K562 (cell line): ENCODE results near the gene NPAS3. TPM values are rescaled to one million over a fixed set of nuclear protein-coding genes. Genes with fewer than 3 reads are reported as not detected.

Experiments
- ATAC-seq: fragments of 200-7000 bp; cut with Tn5 transposase; 3 replicates; pipeline ENCODE4 v1.9.1; 2020; ENCODE audit warnings: moderate library complexity
- BruUV-seq: library from RNA; stranded (reverse); fragments of 400-500 nt; replicated peaks from 2 replicates; lab custom pipeline; 2021; lab: Mats Ljungman, UMichigan
- CTCF ChIA-PET: fragments of 300-600 bp; formaldehyde crosslinking; extraction: SDS; loops from one replicate; lab custom pipeline; 2021; ENCODE audit warnings: low intra/inter-chr PET ratio; lab: Yijun Ruan, JAX
- POLR2A ChIA-PET: fragments of 300-600, 350-650 bp; sonication (Branson Sonifier 250); formaldehyde crosslinking; extraction: SDS; loops from one replicate; lab custom pipeline; 2021; ENCODE audit warnings: antibody characterized with exemption, inconsistent platforms; lab: Yijun Ruan, JAX
- DNase-seq, 4 experiments: peaks; one replicate each; pipeline versions ENCODE4 v3.0.0 to v3.0.0-alpha.2; 2011 to 2018; ENCODE audit warnings: low spot score in 3 of 4, mixed read lengths in 3 of 4; ENCODE audit errors: extremely low read depth in 1 of 4
- FAIRE-seq: peaks from 2 replicates; lab custom pipeline; 2011; peaks lifted over from hg19 to GRCh38; lab: Jason Lieb, UNC
- H2AFZ ChIP-seq: 2 replicates; pipeline ENCODE4 v1.6.0; 2011; ENCODE audit warnings: low read depth, low read length, control low read depth, inconsistent platforms
- H3K27ac ChIP-seq: fragments of 200-600 bp; 3 replicates; pipeline ENCODE4 v1.8.0; 2011; ENCODE audit warnings: low read depth, mild to moderate bottlenecking, control low read depth, inconsistent platforms, low read length, moderate library complexity, mixed read lengths; ENCODE audit errors: extremely low read depth
- H3K27me3 ChIP-seq, 2 experiments: fragments of 300-600 bp in 1 of 2; 2 replicates in 1 of 2; 3 replicates in 1 of 2; pipeline versions ENCODE4 v1.6.0 to v1.8.0; 2011; ENCODE audit warnings: inconsistent platforms in 2 of 2, low read length in 2 of 2, mild to moderate bottlenecking in 1 of 2, mixed read lengths in 1 of 2, moderate library complexity in 1 of 2; ENCODE audit not compliant: control insufficient read depth in 2 of 2, insufficient read depth in 2 of 2
- H3K36me3 ChIP-seq: fragments of 300-600 bp; 3 replicates; pipeline ENCODE4 v1.8.0; 2011; ENCODE audit warnings: mild to moderate bottlenecking, low read length, inconsistent platforms; ENCODE audit not compliant: control insufficient read depth, insufficient read depth
- H3K4me1 ChIP-seq, 2 experiments: fragments of 200-600 bp in 1 of 2; replicated peaks in 1 of 2; 2 replicates in 1 of 2; 3 replicates in 1 of 2; pipeline versions ENCODE4 v1.5.1 to v1.8.0; 2011; ENCODE audit warnings: inconsistent platforms in 2 of 2, low read length in 2 of 2, mild to moderate bottlenecking in 1 of 2, mixed read lengths in 1 of 2, moderate library complexity in 1 of 2; ENCODE audit not compliant: control insufficient read depth in 2 of 2, insufficient read depth in 2 of 2
- H3K4me2 ChIP-seq: 2 replicates; pipeline ENCODE4 v1.6.1; 2011; ENCODE audit warnings: low read length, control low read depth, inconsistent platforms, mixed read lengths; ENCODE audit not compliant: insufficient read depth
- H3K4me3 ChIP-seq: fragments of 200-600 bp; sonication (generic), shearing (Covaris generic); 2 replicates; pipeline ENCODE4 v1.5.1; 2016; ENCODE audit warnings: control low read depth, inconsistent platforms
- H3K79me2 ChIP-seq: fragments of 200-600 bp; 3 replicates; pipeline ENCODE4 v1.8.0; 2011; ENCODE audit warnings: low read length, inconsistent platforms; ENCODE audit not compliant: control insufficient read depth, insufficient read depth
- H3K9ac ChIP-seq, 2 experiments: 2 replicates each; pipeline versions ENCODE4 v1.6.0 to v1.6.1; 2011; ENCODE audit warnings: low read depth in 2 of 2, low read length in 2 of 2, control low read depth in 1 of 2, inconsistent platforms in 1 of 2, mild to moderate bottlenecking in 1 of 2, mixed read lengths in 1 of 2; ENCODE audit not compliant: insufficient read depth in 1 of 2
- H3K9me1 ChIP-seq: one replicate; pipeline ENCODE4 v1.6.0; 2011; ENCODE audit warnings: inconsistent platforms, mild to moderate bottlenecking, low read length, moderate library complexity; ENCODE audit not compliant: control insufficient read depth, insufficient read depth
- H3K9me3 ChIP-seq: replicated peaks from 2 replicates; pipeline ENCODE4 v1.5.1; 2011; ENCODE audit warnings: low read depth, low read length, inconsistent platforms; ENCODE audit not compliant: control insufficient read depth, insufficient read depth
- H4K20me1 ChIP-seq: replicated peaks from 2 replicates; pipeline ENCODE4 v1.6.1; 2011; ENCODE audit warnings: low read length, inconsistent platforms, mixed read lengths; ENCODE audit not compliant: control insufficient read depth, insufficient read depth
- CBFA2T3 ChIP-seq: fragments of 450-650 bp; IDR thresholded peaks from 2 replicates; pipeline ENCODE4 v1.6.1; 2017
- ETS2 ChIP-seq: IDR thresholded peaks from 2 replicates; pipeline ENCODE4 v1.6.1; 2016; ENCODE audit warnings: borderline replicate concordance, missing genetic modification characterization, mild to moderate bottlenecking, moderate library complexity, missing compliant biosample characterization; ENCODE audit not compliant: poor library complexity, severe bottlenecking
- NEUROD1 ChIP-seq: fragments of 150-350 bp; IDR thresholded peaks from 2 replicates; pipeline ENCODE4 v1.6.1; 2014; ENCODE audit warnings: borderline replicate concordance, low read length, low read depth; ENCODE audit not compliant: partially characterized antibody
- ZBTB7A ChIP-seq: IDR thresholded peaks from 2 replicates; pipeline ENCODE4 v1.6.1; 2011; ENCODE audit warnings: low read depth, mild to moderate bottlenecking, low read length, moderate library complexity, borderline replicate concordance; ENCODE audit not compliant: control insufficient read depth
- ZNF766 ChIP-seq: fragments of 200-800 bp; sonication (Bioruptor generic); conservative IDR thresholded peaks from 2 replicates; pipeline ENCODE4 v1.6.1; 2016; ENCODE audit warnings: missing genetic modification characterization, missing compliant biosample characterization
- WGBS: fragments of 100-300 bp; shearing (Covaris generic); methylation state at CpG from one replicate; pipeline ENCODE4 v1.1.6; 2016; ENCODE audit warnings: low coverage, mixed read lengths; ENCODE audit not compliant: insufficient coverage; ENCODE audit errors: missing lambda C conversion rate; 5-methylcytosine and 5-hydroxymethylcytosine counted together
- in situ Hi-C: fragments of 300-500 bp; cut with MboI; formaldehyde crosslinking; loops from 4 replicates; pipeline ENCODE4 v1.15.0; 2018; ENCODE audit warnings: inconsistent platforms, mixed read lengths
- intact Hi-C: fragments of 100-400 bp; cut with micrococcal nuclease; formaldehyde crosslinking; loops from 2 replicates; pipeline ENCODE4 v1.14.2; 2022
- polyA plus RNA-seq, 8 experiments: library from polyadenylated mRNA; depleted of rRNA in 4 of 8; stranded (reverse) in 5 of 8; unstranded in 3 of 8; fragments of >200 nt; fragmentation: Nextera tagmentation in 2 of 8; fragmentation: Illumina TruSeq in 1 of 8; extraction: Ambion mirVana in 2 of 8; extraction: Trizol in 1 of 8; gene quantifications; 2 replicates each; pipeline versions ENCODE4 v1.2.1 to v1.2.3, GENCODE V29; 2011 to 2014; ENCODE audit warnings: inconsistent platforms in 1 of 8, missing spikeins in 1 of 8
- total RNA-seq, 7 experiments: library from RNA; depleted of rRNA in 6 of 7; stranded (reverse); fragments of >200 nt in 6 of 7; fragmentation: Illumina TruSeq in 2 of 7; extraction: Trizol in 2 of 7; gene quantifications; 2 replicates each; pipeline versions ENCODE4 v1.2.1 to v1.2.3, GENCODE V29; 2011 to 2021; ENCODE audit warnings: low replicate concordance in 1 of 7
- TF ChIP-seq, protein P1 (sequence below): fragments of 450-650 bp; formaldehyde crosslinking; IDR thresholded peaks from 2 replicates; pipeline ENCODE4 v1.4.0; 2022; ENCODE audit warnings: missing genetic modification characterization

NPAS3 gene
- total and polyA plus RNA-seq, 9 of the 15 experiments (the other 6 are each of a cell fraction or from before 2014, with no cell fraction given) = 0.04 TPM; not detected in 8

DNA sequence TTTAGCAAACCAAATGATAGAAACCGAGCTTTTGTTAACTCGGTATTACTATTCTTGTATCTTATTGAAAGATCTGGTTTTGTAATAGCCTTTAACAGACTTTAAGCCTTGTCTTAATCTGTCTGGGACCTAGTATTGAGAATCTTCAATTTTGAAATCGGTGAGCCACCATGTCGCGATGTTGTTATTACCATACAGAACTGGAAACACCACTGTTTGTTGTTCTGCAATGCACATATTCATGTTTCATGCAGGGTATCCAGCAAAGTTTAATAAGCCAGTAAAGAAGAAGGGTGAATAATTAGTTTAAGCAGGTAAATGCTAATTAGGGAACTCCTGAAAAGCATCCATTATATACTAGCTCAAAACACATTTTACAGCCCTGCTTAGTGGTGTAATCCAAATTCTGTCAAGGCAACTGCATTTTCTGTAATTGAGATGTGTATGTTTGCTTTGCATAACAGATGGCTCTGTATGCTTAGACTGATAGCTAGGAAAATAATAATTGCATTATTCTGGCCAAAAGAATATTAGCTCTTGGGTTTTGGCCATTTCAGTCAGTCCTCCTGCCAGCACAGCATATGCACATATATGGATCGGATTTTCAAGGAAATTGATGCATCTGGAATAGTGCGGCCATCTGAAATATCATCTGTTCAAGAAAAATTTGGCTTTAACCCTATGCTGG is 623.0 kb downstream of the NPAS3 start:
- Histone ChIP-seq H3K27me3 (no peaks in the 10 kb centered on the region), H3K4me2 (no peak overlapping the region), H3K36me3 (no peaks in the 10 kb centered on the region), H2AFZ (no peak overlapping the region), H3K4me3 (no peak overlapping the region), H4K20me1 (no peaks in the 10 kb centered on the region), H3K27ac (no peak overlapping the region), H3K9me1 (no peaks in the 10 kb centered on the region), H3K9ac (no peak overlapping the region), H3K79me2 (no peaks in the 10 kb centered on the region), H3K4me1 (peaks cover 0 to 9% of the 10 kb centered on the region in 2 experiments; a peak in 2 of 5 replicates), H3K9me3 (no peaks in the 10 kb centered on the region)
- in situ Hi-C loops = no loop called here
- TF ChIP-seq NEUROD1 = no peak
- TF ChIP-seq CBFA2T3 = no peak
- no peak for TF ChIP-seq ZBTB7A
- no peak for TF ChIP-seq ZNF766 (CRISPR knock-in tag)
- no peak for TF ChIP-seq ETS2
- TF ChIP-seq, protein P1, sequence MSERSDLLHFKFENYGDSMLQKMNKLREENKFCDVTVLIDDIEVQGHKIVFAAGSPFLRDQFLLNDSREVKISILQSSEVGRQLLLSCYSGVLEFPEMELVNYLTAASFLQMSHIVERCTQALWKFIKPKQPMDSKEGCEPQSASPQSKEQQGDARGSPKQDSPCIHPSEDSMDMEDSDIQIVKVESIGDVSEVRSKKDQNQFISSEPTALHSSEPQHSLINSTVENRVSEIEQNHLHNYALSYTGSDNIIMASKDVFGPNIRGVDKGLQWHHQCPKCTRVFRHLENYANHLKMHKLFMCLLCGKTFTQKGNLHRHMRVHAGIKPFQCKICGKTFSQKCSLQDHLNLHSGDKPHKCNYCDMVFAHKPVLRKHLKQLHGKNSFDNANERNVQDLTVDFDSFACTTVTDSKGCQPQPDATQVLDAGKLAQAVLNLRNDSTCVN (CRISPR knock-in tag) = no peak
- ATAC-seq (no peak), FAIRE-seq (no peak), DNase-seq (no peak)
- 48% methylated on average over 7 of the region's 7 CpGs for WGBS
- ChIA-PET POLR2A (interaction anchor here (0.7 to 1.0 kb wide), 2 partner anchors 10 to 770 kb away, joined by 4 read pairs; no protein-coding TSS in a partner anchor), CTCF (no interaction called here)
- intact Hi-C loops = no loop called here
- no TSS peak for BruUV-seq
